RWPE2 (cell line): Measurements from ENCODE around the gene TUBB1.
"Not testable (repeated sequence)": the region's sequence is repeated elsewhere in the genome, so short reads cannot be mapped to it uniquely, and the experiment has no call there.

Experiments
- ATAC-seq: fragments of 200-7000 bp; cut with Tn5 transposase; 3 replicates; pipeline ENCODE4 v1.9.1; 2021; ENCODE audit warnings: low read depth
- DNase-seq: peaks from one replicate; pipeline ENCODE4 v3.0.0-alpha.2; 2020; ENCODE audit warnings: low spot score
- H3K27ac ChIP-seq: fragments of 450-650 bp; 2 replicates; pipeline ENCODE4 v1.5.1; 2017; ENCODE audit warnings: mild to moderate bottlenecking; ENCODE audit not compliant: poor library complexity, severe bottlenecking
- H3K27me3 ChIP-seq: fragments of 250-450 bp; sonication (Bioruptor Pico); 2 replicates; pipeline ENCODE4 v1.5.1; 2021; ENCODE audit warnings: mild to moderate bottlenecking, moderate library complexity; ENCODE audit not compliant: insufficient read depth, poor library complexity, severe bottlenecking
- H3K36me3 ChIP-seq: fragments of 250-450 bp; sonication (Bioruptor Pico); 2 replicates; pipeline ENCODE4 v1.5.1; 2020; ENCODE audit warnings: low read depth, mild to moderate bottlenecking, moderate library complexity
- H3K4me1 ChIP-seq: fragments of 250-450 bp; sonication (Bioruptor Pico); 2 replicates; pipeline ENCODE4 v1.5.1; 2021; ENCODE audit warnings: mild to moderate bottlenecking, moderate library complexity; ENCODE audit not compliant: insufficient read depth, poor library complexity, severe bottlenecking
- H3K4me3 ChIP-seq: fragments of 250-450 bp; sonication (Bioruptor Pico); 2 replicates; pipeline ENCODE4 v1.5.1; 2021; ENCODE audit warnings: mild to moderate bottlenecking, moderate library complexity; ENCODE audit not compliant: severe bottlenecking
- H3K9me3 ChIP-seq: fragments of 250-450 bp; sonication (Bioruptor Pico); 2 replicates; pipeline ENCODE4 v1.5.1; 2021; ENCODE audit warnings: mild to moderate bottlenecking, moderate library complexity; ENCODE audit not compliant: severe bottlenecking
- CTCF ChIP-seq: fragments of 450-650 bp; IDR thresholded peaks from one replicate; pipeline ENCODE4 v1.5.1; 2017; ENCODE audit warnings: mild to moderate bottlenecking, moderate library complexity; ENCODE audit not compliant: poor library complexity, severe bottlenecking

TUBB1 gene

GRCh38 chr20:58980711-58981627 lies 38.3 kb upstream of the TUBB1 start, which contains the start of gene NELFCD:
Gene NELFCD, plus strand, starts transcription at chr20:58981256. Its CDS starts 54 bp downstream, at chr20:58981310.
- Histone ChIP-seq H3K27me3 (no peaks in the 10 kb centered on the region), H3K9me3 (no peaks in the 10 kb centered on the region), H3K27ac (peak within 1 kb of the TSS; percentile 51), H3K4me3 (peak within 1 kb of the TSS; percentile 99), H3K36me3 (peaks cover 30% of the 10 kb centered on the region), H3K4me1 (peaks cover 11% of the 10 kb centered on the region)
- peak; percentile 75 for ATAC-seq
- DNase-seq: peak; percentile 92
- TF ChIP-seq CTCF: no peak

GRCh38 chr20:58981628-58982364 lies 37.4 kb upstream of the TUBB1 start:
- peak overlapping the region; percentile 99 for H3K4me3 ChIP-seq
- no peaks in the 10 kb centered on the region for H3K27me3 ChIP-seq
- peaks cover 39% of the 10 kb centered on the region for H3K36me3 ChIP-seq
- TF ChIP-seq CTCF: no peak
- peak overlapping the region; percentile 51 for H3K27ac ChIP-seq
- H3K9me3 ChIP-seq: no peaks in the 10 kb centered on the region
- ATAC-seq (peak; percentile 48), DNase-seq (no peak)
- peaks cover 11% of the 10 kb centered on the region for H3K4me1 ChIP-seq

- ATAC-seq: no peak
- peaks cover 11% of the 10 kb centered on the region for H3K4me1 ChIP-seq
- peak; percentile 58 for DNase-seq
- H3K27ac ChIP-seq: no peak overlapping the region
- H3K9me3 ChIP-seq: no peaks in the 10 kb centered on the region
- peaks cover 46% of the 10 kb centered on the region for H3K36me3 ChIP-seq
- TF ChIP-seq CTCF: no peak
- no peaks in the 10 kb centered on the region for H3K27me3 ChIP-seq
- H3K4me3 ChIP-seq: peak overlapping the region; percentile 99
Observed at GRCh38 chr20:58982406-58983114, 36.7 kb upstream of the TUBB1 start.

- peaks cover 11% of the 10 kb centered on the region for H3K4me1 ChIP-seq
- peaks cover 52% of the 10 kb centered on the region for H3K36me3 ChIP-seq
- H3K9me3 ChIP-seq, H3K27me3 ChIP-seq, ATAC-seq, H3K27ac ChIP-seq, H3K4me3 ChIP-seq, DNase-seq: not testable (repeated sequence)
Observed at GRCh38 chr20:58983115-58983468, 36.1 kb upstream of the TUBB1 start.

- peak; percentile 58 for DNase-seq
- TF ChIP-seq CTCF: no peak
Observed at GRCh38 chr20:58984691-58985090, 34.5 kb upstream of the TUBB1 start.

More at GRCh38 chr20:58984691-58985090, 34.5 kb upstream of the TUBB1 start:
- H3K27me3 ChIP-seq: no peaks in the 10 kb centered on the region
- H3K4me1 ChIP-seq: peaks cover 11% of the 10 kb centered on the region
- no peak overlapping the region for H3K4me3 ChIP-seq
- no peak for ATAC-seq
- peaks cover 68% of the 10 kb centered on the region for H3K36me3 ChIP-seq
- H3K27ac ChIP-seq: no peak overlapping the region
- H3K9me3 ChIP-seq: no peaks in the 10 kb centered on the region
